HL-60 (cell line): ENCODE results near the gene PRKRIP1.

ENCODE experiments used
- CTCF ChIP-seq: IDR thresholded peaks from one replicate; pipeline ENCODE4 v1.5.1; 2011; ENCODE audit warnings: low read length, control low read depth, inconsistent platforms; ENCODE audit not compliant: insufficient read depth
- GABPA ChIP-seq: IDR thresholded peaks from 2 replicates; pipeline ENCODE4 v1.6.1; 2012; ENCODE audit warnings: low read depth
- POLR2AphosphoS5 ChIP-seq: IDR thresholded peaks from 2 replicates; pipeline ENCODE4 v1.6.1; 2012; ENCODE audit warnings: low read depth
- REST ChIP-seq: IDR thresholded peaks from 2 replicates; pipeline ENCODE4 v1.6.1; 2012; ENCODE audit warnings: low read depth; ENCODE audit not compliant: insufficient replicate concordance
- SPI1 ChIP-seq: IDR thresholded peaks from 2 replicates; pipeline ENCODE4 v1.6.1; 2012; ENCODE audit warnings: low read depth, mild to moderate bottlenecking, borderline replicate concordance

- TF ChIP-seq CTCF (no peak), POLR2AphosphoS5 (no peak), REST (no peak), GABPA (no peak), SPI1 (no peak)
Measured at GRCh38 chr7:102432442-102433218, 36.5 kb downstream of the PRKRIP1 start.
